T-helper 1 cell (primary cell): Measurements from ENCODE around the gene SLC24A3.

Experiments
- DNase-seq, 5 donors: peaks; one replicate each; pipeline ENCODE4 v3.0.0-alpha.2; 2012 to 2020

SLC24A3 gene

GRCh38 chr20:19347943-19348456 lies 135.6 kb downstream of the SLC24A3 start:
- no peak for DNase-seq

- no peak for DNase-seq
Measured at GRCh38 chr20:19348582-19348981, 136.1 kb downstream of the SLC24A3 start.

- no peak for DNase-seq
Measured at GRCh38 chr20:19349879-19350278, 137.4 kb downstream of the SLC24A3 start.

- DNase-seq = no peak
Measured at GRCh38 chr20:19351542-19351941, 139.1 kb downstream of the SLC24A3 start.

GRCh38 chr20:19354950-19355349 lies 142.5 kb downstream of the SLC24A3 start:
- no peak for DNase-seq

- DNase-seq = no peak
Measured at GRCh38 chr20:19361790-19362189, 149.3 kb downstream of the SLC24A3 start.

- no peak for DNase-seq
Measured at GRCh38 chr20:19363476-19363875, 151.0 kb downstream of the SLC24A3 start.

- no peak for DNase-seq
Measured at GRCh38 chr20:19367591-19367990, 155.1 kb downstream of the SLC24A3 start.

- no peak for DNase-seq
Measured at GRCh38 chr20:19368351-19368750, 155.9 kb downstream of the SLC24A3 start.

GRCh38 chr20:19370076-19371075 lies 157.9 kb downstream of the SLC24A3 start:
- DNase-seq = no peak

- no peak for DNase-seq
Measured at GRCh38 chr20:19371112-19371511, 158.7 kb downstream of the SLC24A3 start.

GRCh38 chr20:19374216-19374615 lies 161.8 kb downstream of the SLC24A3 start:
- DNase-seq = no peak

GRCh38 chr20:19375395-19375794 lies 163.0 kb downstream of the SLC24A3 start:
- no peak for DNase-seq

- DNase-seq = no peak
Measured at GRCh38 chr20:19375801-19376200, 163.4 kb downstream of the SLC24A3 start.

GRCh38 chr20:19376451-19377229 lies 164.2 kb downstream of the SLC24A3 start:
- DNase-seq = no peak

GRCh38 chr20:19378058-19378457 lies 165.6 kb downstream of the SLC24A3 start:
- DNase-seq = no peak

GRCh38 chr20:19380211-19380610 lies 167.8 kb downstream of the SLC24A3 start:
- DNase-seq = no peak

GRCh38 chr20:19381947-19382346 lies 169.5 kb downstream of the SLC24A3 start:
- DNase-seq = no peak

- no peak for DNase-seq
Measured at GRCh38 chr20:19382386-19383340, 170.2 kb downstream of the SLC24A3 start.

- no peak for DNase-seq
Measured at GRCh38 chr20:19384940-19385339, 172.5 kb downstream of the SLC24A3 start.

- DNase-seq = no peak
Measured at GRCh38 chr20:19387251-19387650, 174.8 kb downstream of the SLC24A3 start.
